ENCODE measurements around the gene RERE.

The RERE gene

GRCh38 chr1:8359617-8360481, 457.6 kb downstream of the RERE start:
- POLR2A ChIA-PET: interaction anchor here (0.6 kb wide), 1 partner anchor 9 kb away, joined by 6 read pairs; no protein-coding TSS in a partner anchor
- TF ChIP-seq ZNF571 (tag by site-specific recombination; IDR thresholded peaks at IDR 0.05) (no peak), ZNF843 (tag by site-specific recombination; IDR thresholded peaks at IDR 0.05) (no peak), ZNF140 (tag by site-specific recombination; IDR thresholded peaks at IDR 0.05) (no peak), ZNF473 (tag by site-specific recombination; IDR thresholded peaks at IDR 0.05) (no peak), ZNF654 (tag by site-specific recombination; IDR thresholded peaks at IDR 0.05; ENCODE audit: low read depth) (no peak), PRDM10 (tag by site-specific recombination; IDR thresholded peaks at IDR 0.05) (no peak), KLF16 (tag by site-specific recombination; IDR thresholded peaks at IDR 0.05) (no peak), ZNF707 (tag by site-specific recombination; IDR thresholded peaks at IDR 0.05) (no peak), ZNF354C (tag by site-specific recombination; IDR thresholded peaks at IDR 0.05; ENCODE audit: borderline replicate concordance, low read depth) (no peak)
- CTCF ChIA-PET: no interaction called here

GRCh38 chr1:8358897-8359616, 458.4 kb downstream of the RERE start:
- TF ChIP-seq GFI1B (tag by site-specific recombination; IDR thresholded peaks at IDR 0.05) (no peak), GLIS1 (tag by site-specific recombination; IDR thresholded peaks at IDR 0.05) (peak; percentile 12; the same call in 1 of the 2 replicates)
- no peak overlapping the region for H3K4me3 ChIP-seq (ENCODE audit: low read depth, low read length)
- no peaks in the 10 kb centered on the region for H3K9me3 ChIP-seq (ENCODE audit: control insufficient read depth, insufficient read depth, low read depth, low read length)
- no peak overlapping the region for H3K27ac ChIP-seq (ENCODE audit: extremely low read depth, low read depth, low read length)
- ChIA-PET CTCF (interaction anchor here (0.9 kb wide), 1 partner anchor 489 kb away, joined by 4 read pairs; no protein-coding TSS in a partner anchor), POLR2A (no interaction called here)
- H3K36me3 ChIP-seq (ENCODE audit: control insufficient read depth in 2 of 2, insufficient read depth in 1 of 2, low read length in 2 of 2): peaks cover 0 to 94% of the 10 kb centered on the region in 2 experiments
- 0 out of 2 replicates have a peak, but pooled peaks cover 2% of the 10 kb centered on the region for H3K4me1 ChIP-seq (ENCODE audit: control insufficient read depth, insufficient read depth, low read length)

More at GRCh38 chr1:8359617-8360481, 457.6 kb downstream of the RERE start:
- 0 out of 2 replicates have a peak, but pooled peaks cover 2% of the 10 kb centered on the region for H3K4me1 ChIP-seq (ENCODE audit: control insufficient read depth, insufficient read depth, low read length)
- H3K27ac ChIP-seq (ENCODE audit: extremely low read depth, low read depth, low read length): no peak overlapping the region
- peaks cover 0 to 94% of the 10 kb centered on the region in 2 experiments; a peak in 2 of 3 replicates for H3K36me3 ChIP-seq (ENCODE audit: control insufficient read depth in 2 of 2, insufficient read depth in 1 of 2, low read length in 2 of 2)
- H3K9me3 ChIP-seq (ENCODE audit: control insufficient read depth, insufficient read depth, low read depth, low read length): no peaks in the 10 kb centered on the region
- H3K4me3 ChIP-seq (ENCODE audit: low read depth, low read length): no peak overlapping the region

- CTCF ChIA-PET: interaction anchor here (0.9 kb wide), 1 partner anchor 490 kb away, joined by 4 read pairs; no protein-coding TSS in a partner anchor
- Histone ChIP-seq H3K4me1 (ENCODE audit: control insufficient read depth, insufficient read depth, low read length) (0 out of 2 replicates have a peak, but pooled peaks cover under 1% of the 10 kb centered on the region), H3K4me3 (ENCODE audit: low read depth, low read length) (no peak overlapping the region), H3K9me3 (ENCODE audit: control insufficient read depth, insufficient read depth, low read depth, low read length) (no peaks in the 10 kb centered on the region), H3K36me3 (ENCODE audit: control insufficient read depth in 2 of 2, insufficient read depth in 1 of 2, low read length in 2 of 2) (peaks cover 0 to 95% of the 10 kb centered on the region in 2 experiments), H3K27ac (ENCODE audit: extremely low read depth, low read depth, low read length) (no peak overlapping the region)
- POLR2A ChIA-PET: no interaction called here
- no peak for TF ChIP-seq EGR2 (tag by site-specific recombination; IDR thresholded peaks at IDR 0.05; ENCODE audit: low read depth)
- TF ChIP-seq ZNF843 (tag by site-specific recombination; IDR thresholded peaks at IDR 0.05): no peak
- TF ChIP-seq ZNF18 (tag by site-specific recombination; IDR thresholded peaks at IDR 0.05): no peak
- no peak for TF ChIP-seq ZSCAN16 (tag by site-specific recombination; IDR thresholded peaks at IDR 0.05)
- TF ChIP-seq ZBTB8A (tag by site-specific recombination; IDR thresholded peaks at IDR 0.05): no peak
- no peak for TF ChIP-seq ZNF585B (tag by site-specific recombination; IDR thresholded peaks at IDR 0.05)
- no peak for TF ChIP-seq HOXA7 (CRISPR knock-in tag; IDR thresholded peaks at IDR 0.05; ENCODE audit: borderline replicate concordance)
- TF ChIP-seq ZNF239 (tag by site-specific recombination; IDR thresholded peaks at IDR 0.05): no peak
- no peak for TF ChIP-seq ZNF621 (tag by site-specific recombination; IDR thresholded peaks at IDR 0.05)
- TF ChIP-seq ZNF548 (tag by site-specific recombination; IDR thresholded peaks at IDR 0.05): no peak
- TF ChIP-seq ZNF404 (tag by site-specific recombination; IDR thresholded peaks at IDR 0.05): no peak
- TF ChIP-seq ZBTB6 (tag by site-specific recombination; IDR thresholded peaks at IDR 0.05): no peak
Observed at GRCh38 chr1:8358241-8358896, 459.1 kb downstream of the RERE start.

All from HEK293 (cell line).